Breast epithelium (tissue), 3 donors: ENCODE results near the gene ECEL1.

Experiments
- POLR2A ChIP-seq: fragments of 450-650 bp; IDR thresholded peaks from one replicate; pipeline ENCODE4 v1.6.1; 2016; ENCODE audit warnings: antibody characterized with exemption, mild to moderate bottlenecking, moderate library complexity
- TF ChIP-seq, protein P1 (sequence below), 3 donors: fragments of 450-650 bp; IDR thresholded peaks; one replicate each; pipeline ENCODE4 v1.5.1; 2016 to 2017; ENCODE audit warnings: antibody characterized with exemption in 3 of 3, mild to moderate bottlenecking in 3 of 3, moderate library complexity in 3 of 3

DNA sequence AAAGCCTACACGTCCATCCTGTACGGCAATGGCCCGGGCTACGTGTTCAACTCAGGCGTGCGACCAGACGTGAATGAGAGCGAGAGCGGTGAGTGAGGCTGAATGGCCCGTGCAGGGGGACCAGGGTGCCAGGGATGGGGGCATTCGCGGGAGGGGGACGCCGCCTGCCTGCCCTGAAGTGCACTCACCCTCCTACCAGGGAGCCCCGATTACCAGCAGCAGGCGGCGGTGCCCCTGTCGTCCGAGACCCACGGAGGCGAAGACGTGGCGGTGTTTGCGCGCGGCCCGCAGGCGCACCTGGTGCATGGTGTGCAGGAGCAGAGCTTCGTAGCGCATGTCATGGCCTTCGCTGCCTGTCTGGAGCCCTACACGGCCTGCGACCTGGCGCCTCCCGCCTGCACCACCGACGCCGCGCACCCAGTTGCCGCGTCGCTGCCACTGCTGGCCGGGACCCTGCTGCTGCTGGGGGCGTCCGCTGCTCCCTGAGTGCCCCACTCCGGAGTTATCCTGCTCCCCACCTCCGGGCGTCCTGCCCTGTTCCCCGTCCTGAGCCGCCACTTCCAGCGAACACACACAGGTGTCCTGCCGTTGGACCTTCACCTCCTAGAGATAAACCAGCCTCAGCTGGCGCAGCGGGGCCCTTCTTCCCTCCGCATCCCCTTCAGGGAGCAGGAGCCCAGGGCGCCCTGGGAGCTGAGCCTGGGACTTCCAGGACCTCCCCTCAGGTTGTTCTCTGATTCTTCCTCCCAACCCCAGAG, 28.8 kb downstream of the ECEL1 start:
- TF ChIP-seq, protein P1, sequence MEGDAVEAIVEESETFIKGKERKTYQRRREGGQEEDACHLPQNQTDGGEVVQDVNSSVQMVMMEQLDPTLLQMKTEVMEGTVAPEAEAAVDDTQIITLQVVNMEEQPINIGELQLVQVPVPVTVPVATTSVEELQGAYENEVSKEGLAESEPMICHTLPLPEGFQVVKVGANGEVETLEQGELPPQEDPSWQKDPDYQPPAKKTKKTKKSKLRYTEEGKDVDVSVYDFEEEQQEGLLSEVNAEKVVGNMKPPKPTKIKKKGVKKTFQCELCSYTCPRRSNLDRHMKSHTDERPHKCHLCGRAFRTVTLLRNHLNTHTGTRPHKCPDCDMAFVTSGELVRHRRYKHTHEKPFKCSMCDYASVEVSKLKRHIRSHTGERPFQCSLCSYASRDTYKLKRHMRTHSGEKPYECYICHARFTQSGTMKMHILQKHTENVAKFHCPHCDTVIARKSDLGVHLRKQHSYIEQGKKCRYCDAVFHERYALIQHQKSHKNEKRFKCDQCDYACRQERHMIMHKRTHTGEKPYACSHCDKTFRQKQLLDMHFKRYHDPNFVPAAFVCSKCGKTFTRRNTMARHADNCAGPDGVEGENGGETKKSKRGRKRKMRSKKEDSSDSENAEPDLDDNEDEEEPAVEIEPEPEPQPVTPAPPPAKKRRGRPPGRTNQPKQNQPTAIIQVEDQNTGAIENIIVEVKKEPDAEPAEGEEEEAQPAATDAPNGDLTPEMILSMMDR (IDR thresholded peaks at IDR 0.05), result no peak
- TF ChIP-seq POLR2A, result no peak
